Mucosa of descending colon (tissue), 3 donors: Measurements from ENCODE around the gene PRLH. TPM values are rescaled to one million over a fixed set of nuclear protein-coding genes. Genes with fewer than 3 reads are reported as not detected.
A peak's percentile ranks its signal among the peaks of the same experiment; 100 is the strongest.

Source experiments
- ATAC-seq: fragments of 200-7000 bp; cut with Tn5 transposase; one replicate; pipeline ENCODE4 v1.9.1; 2020; ENCODE audit warnings: mild to moderate bottlenecking, moderate library complexity
- DNase-seq, 3 donors: peaks; one replicate each; pipeline ENCODE4 v3.0.0-alpha.2; 2020
- H3K36me3 ChIP-seq: fragments of 200-600 bp; one replicate; pipeline ENCODE4 v1.8.0; 2021; ENCODE audit warnings: low read depth, mild to moderate bottlenecking
- H3K4me1 ChIP-seq: fragments of 200-600 bp; one replicate; pipeline ENCODE4 v1.8.0; 2021; ENCODE audit warnings: low read depth, mild to moderate bottlenecking
- H3K4me3 ChIP-seq: fragments of 200-600 bp; one replicate; pipeline ENCODE4 v1.8.0; 2021; ENCODE audit warnings: mild to moderate bottlenecking
- H3K9me3 ChIP-seq: fragments of 200-600 bp; one replicate; pipeline ENCODE4 v1.8.0; 2021; ENCODE audit warnings: mild to moderate bottlenecking
- CTCF ChIP-seq: fragments of 200-600 bp; IDR thresholded peaks from one replicate; pipeline ENCODE4 v1.8.0; 2022; ENCODE audit warnings: antibody characterized with exemption, mild to moderate bottlenecking
- intact Hi-C, 2 donors: fragments of 100-400 bp; cut with DNase I in 1 of 2; cut with micrococcal nuclease in 1 of 2; formaldehyde crosslinking; loops; one replicate each; pipeline versions ENCODE4 v1.11.0 to v1.11.1; 2022; cut with DNase I, micrococcal nuclease
- total RNA-seq, 3 donors: library from RNA; stranded (reverse); fragmentation: NEBNext Ultra II Directional in 2 of 3; extraction: Animal tissue kit (Norgen Biotek cat#: 25700) in 2 of 3; gene quantifications; one replicate each; pipeline versions ENCODE4 v1.2.1 to v1.2.4, GENCODE V29; 2021 to 2023
- donor health status: DM: no; HTN: no; CAD: no; lungs with moderate emphysema.
- donor health status: DM: no; HTN: no; CAD: no.
- donor health status: DM: no; HTN: yes; CAD: no.

PRLH gene
- total RNA-seq, 3 donors from 2014 or later: not detected

- DNase-seq (no peak), ATAC-seq (peak; percentile 10)
- peaks cover 5% of the 10 kb centered on the region for H3K4me1 ChIP-seq
- intact Hi-C loops: no loop called here
- no peaks in the 10 kb centered on the region for H3K36me3 ChIP-seq
- no peak overlapping the region for H3K4me3 ChIP-seq
- H3K9me3 ChIP-seq: no peaks in the 10 kb centered on the region
- no peak for TF ChIP-seq CTCF
Measured at GRCh38 chr2:237540223-237540775, 26.1 kb upstream of the PRLH start.

GRCh38 chr2:237540823-237541222, 25.6 kb upstream of the PRLH start:
- H3K36me3 ChIP-seq: no peaks in the 10 kb centered on the region
- DNase-seq (peak; percentile 74 to 88 (median 82)), ATAC-seq (peak; percentile 95)
- H3K9me3 ChIP-seq: no peaks in the 10 kb centered on the region
- H3K4me1 ChIP-seq: peaks cover 5% of the 10 kb centered on the region
- no peak overlapping the region for H3K4me3 ChIP-seq
- intact Hi-C loops: no loop called here
- no peak for TF ChIP-seq CTCF

- Histone ChIP-seq H3K4me3 (no peak overlapping the region), H3K4me1 (peaks cover 5% of the 10 kb centered on the region), H3K9me3 (no peaks in the 10 kb centered on the region), H3K36me3 (no peaks in the 10 kb centered on the region)
- no peak for DNase-seq
- intact Hi-C loops: no loop called here
- peak; percentile 24 for ATAC-seq
- no peak for TF ChIP-seq CTCF
Measured at GRCh38 chr2:237541243-237541642, 25.1 kb upstream of the PRLH start.

GRCh38 chr2:237542001-237542704, 24.2 kb upstream of the PRLH start:
- no peaks in the 10 kb centered on the region for H3K9me3 ChIP-seq
- DNase-seq: no peak
- no peak for TF ChIP-seq CTCF
- no peak overlapping the region for H3K4me3 ChIP-seq
- ATAC-seq: no peak
- peaks cover 5% of the 10 kb centered on the region for H3K4me1 ChIP-seq
- intact Hi-C loops: no loop called here
- no peaks in the 10 kb centered on the region for H3K36me3 ChIP-seq

GRCh38 chr2:237546040-237546875, 20.1 kb upstream of the PRLH start:
- no peaks in the 10 kb centered on the region for H3K36me3 ChIP-seq
- ATAC-seq (no peak), DNase-seq (no peak)
- intact Hi-C loops: no loop called here
- no peaks in the 10 kb centered on the region for H3K9me3 ChIP-seq
- no peak overlapping the region for H3K4me3 ChIP-seq
- peaks cover under 1% of the 10 kb centered on the region for H3K4me1 ChIP-seq
- TF ChIP-seq CTCF: no peak
